Measurements from ENCODE around the gene RGS18. TPM values are rescaled to one million over a fixed set of nuclear protein-coding genes. Genes with fewer than 3 reads are reported as not detected.

The RGS18 gene
- total RNA-seq, 2 donors from 2014 or later, result not detected

DNA sequence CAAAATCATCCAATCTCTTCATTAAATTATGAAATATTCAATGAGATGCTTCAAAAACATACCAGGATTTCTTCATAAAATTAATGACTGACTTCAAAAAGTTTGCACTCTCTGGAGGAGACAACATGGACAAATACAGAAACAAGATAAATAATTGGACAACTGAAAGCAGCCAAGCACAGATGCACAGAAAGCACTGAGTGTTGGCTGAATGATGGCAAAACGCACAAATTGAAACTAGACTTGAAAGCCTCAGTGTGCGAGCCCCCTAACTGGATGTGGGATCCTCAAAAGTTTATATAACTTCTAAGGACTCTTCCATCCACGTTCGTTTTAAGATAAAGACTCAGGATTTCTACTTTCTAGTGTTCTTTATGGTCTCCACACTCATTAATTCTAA lies 27.9 kb downstream of the RGS18 start:
- Mint-ChIP-seq H3K4me3 (no peak overlapping the region), H3K9me3 (no peaks in the 10 kb centered on the region), H3K36me3 (ENCODE audit: low read depth) (no peaks in the 10 kb centered on the region), H3K27me3 (ENCODE audit: insufficient read depth) (no peaks in the 10 kb centered on the region), H3K4me1 (no peaks in the 10 kb centered on the region), H3K27ac (no peak overlapping the region)
- no peak for DNase-seq
- no peaks in the 10 kb centered on the region for H3K27me3 ChIP-seq (ENCODE audit: control insufficient read depth, insufficient read depth, low read length, poor library complexity, severe bottlenecking)
- no peak overlapping the region for H3K4me3 ChIP-seq (ENCODE audit: low read length)
- WGBS, 2 experiments (ENCODE audit: insufficient coverage in 1 of 2, insufficient read length in 1 of 2), result 89 to 90% methylated on average over 2 to 4 of the region's 4 CpGs
- H3K4me1 ChIP-seq (ENCODE audit: control insufficient read depth, insufficient read depth, low read length), result no peaks in the 10 kb centered on the region
- TF ChIP-seq, protein P1, sequence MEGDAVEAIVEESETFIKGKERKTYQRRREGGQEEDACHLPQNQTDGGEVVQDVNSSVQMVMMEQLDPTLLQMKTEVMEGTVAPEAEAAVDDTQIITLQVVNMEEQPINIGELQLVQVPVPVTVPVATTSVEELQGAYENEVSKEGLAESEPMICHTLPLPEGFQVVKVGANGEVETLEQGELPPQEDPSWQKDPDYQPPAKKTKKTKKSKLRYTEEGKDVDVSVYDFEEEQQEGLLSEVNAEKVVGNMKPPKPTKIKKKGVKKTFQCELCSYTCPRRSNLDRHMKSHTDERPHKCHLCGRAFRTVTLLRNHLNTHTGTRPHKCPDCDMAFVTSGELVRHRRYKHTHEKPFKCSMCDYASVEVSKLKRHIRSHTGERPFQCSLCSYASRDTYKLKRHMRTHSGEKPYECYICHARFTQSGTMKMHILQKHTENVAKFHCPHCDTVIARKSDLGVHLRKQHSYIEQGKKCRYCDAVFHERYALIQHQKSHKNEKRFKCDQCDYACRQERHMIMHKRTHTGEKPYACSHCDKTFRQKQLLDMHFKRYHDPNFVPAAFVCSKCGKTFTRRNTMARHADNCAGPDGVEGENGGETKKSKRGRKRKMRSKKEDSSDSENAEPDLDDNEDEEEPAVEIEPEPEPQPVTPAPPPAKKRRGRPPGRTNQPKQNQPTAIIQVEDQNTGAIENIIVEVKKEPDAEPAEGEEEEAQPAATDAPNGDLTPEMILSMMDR (conservative IDR thresholded peaks at IDR 0.05), result no peak
- H3K27ac ChIP-seq (ENCODE audit: low read depth, low read length), result no peak overlapping the region
- no peaks in the 10 kb centered on the region for H3K9me3 ChIP-seq (ENCODE audit: control insufficient read depth, low read length)
- H3K36me3 ChIP-seq (ENCODE audit: control insufficient read depth, insufficient read depth, low read length), result no peaks in the 10 kb centered on the region
- H3K9ac ChIP-seq (ENCODE audit: extremely low read depth, low read length, poor library complexity, severe bottlenecking), result no peak overlapping the region

DNA sequence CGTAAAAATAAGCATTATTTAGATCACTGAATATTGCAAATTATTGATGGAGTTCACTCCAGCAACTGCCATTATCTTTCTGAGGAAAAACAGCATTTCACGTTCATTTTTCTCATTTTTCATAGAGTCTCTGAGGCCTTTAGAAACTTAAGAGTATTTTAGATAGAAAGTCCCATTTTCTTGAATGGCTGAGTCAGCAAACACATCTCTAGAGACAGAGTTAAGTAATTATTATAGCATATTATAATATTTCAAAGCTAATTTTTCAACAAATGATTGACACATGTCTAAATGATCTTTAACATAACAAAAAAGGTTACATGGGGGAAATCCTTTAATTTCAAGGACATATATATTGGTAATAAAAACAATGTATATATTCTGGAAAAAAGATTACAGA lies 31.8 kb downstream of the RGS18 start:
- DNase-seq, result no peak
- Histone ChIP-seq H3K4me1 (ENCODE audit: control insufficient read depth, insufficient read depth, low read length) (no peaks in the 10 kb centered on the region), H3K9me3 (ENCODE audit: control insufficient read depth, low read length) (no peaks in the 10 kb centered on the region), H3K27me3 (ENCODE audit: control insufficient read depth, insufficient read depth, low read length, poor library complexity, severe bottlenecking) (no peaks in the 10 kb centered on the region), H3K4me3 (ENCODE audit: low read length) (no peak overlapping the region), H3K27ac (ENCODE audit: low read depth, low read length) (no peak overlapping the region), H3K9ac (ENCODE audit: extremely low read depth, low read length, poor library complexity, severe bottlenecking) (no peak overlapping the region), H3K36me3 (ENCODE audit: control insufficient read depth, insufficient read depth, low read length) (no peaks in the 10 kb centered on the region)
- Mint-ChIP-seq H3K4me1 (no peaks in the 10 kb centered on the region), H3K4me3 (no peak overlapping the region), H3K9me3 (no peaks in the 10 kb centered on the region), H3K36me3 (ENCODE audit: low read depth) (no peaks in the 10 kb centered on the region), H3K27ac (no peak overlapping the region), H3K27me3 (ENCODE audit: insufficient read depth) (no peaks in the 10 kb centered on the region)
- TF ChIP-seq, protein P1 (conservative IDR thresholded peaks at IDR 0.05), result no peak
- WGBS, 2 experiments (ENCODE audit: insufficient coverage in 1 of 2, insufficient read length in 1 of 2), result 90% methylated on average over 2 of the region's 2 CpGs; no CpG with 5 or more reads in 1 of the 2 experiments

DNA sequence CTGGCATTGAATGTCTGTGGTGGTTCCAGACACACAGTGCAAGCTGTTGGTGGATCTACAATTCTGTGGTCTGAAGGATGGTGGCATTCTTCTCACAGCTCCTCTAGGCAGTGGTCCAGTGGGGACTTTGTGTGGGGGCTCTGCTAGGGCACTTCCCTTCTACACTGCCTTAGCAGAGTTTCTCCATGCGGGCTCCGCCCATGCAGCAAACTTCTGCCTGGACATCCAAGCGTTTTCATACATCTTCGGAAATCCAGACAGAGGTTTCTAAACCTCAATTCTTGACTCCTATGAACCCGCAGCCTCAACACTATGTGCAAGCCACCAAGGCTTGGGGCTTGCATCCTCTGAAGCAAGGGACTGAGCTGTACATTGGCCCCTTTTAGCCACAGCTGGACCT lies 43.0 kb downstream of the RGS18 start:
- TF ChIP-seq, protein P1 (conservative IDR thresholded peaks at IDR 0.05), result no peak
- 95 to 97% methylated on average over 5 of the region's 5 CpGs for WGBS, 2 experiments (ENCODE audit: insufficient coverage in 1 of 2, insufficient read length in 1 of 2)

More for the DNA sequence above, 43.0 kb downstream of the RGS18 start:
- Mint-ChIP-seq H3K36me3 (ENCODE audit: low read depth) (peaks cover 5% of the 10 kb centered on the region), H3K9me3 (peaks cover 34% of the 10 kb centered on the region), H3K4me1 (no peaks in the 10 kb centered on the region), H3K27me3 (ENCODE audit: insufficient read depth) (no peaks in the 10 kb centered on the region), H3K4me3 (no peak overlapping the region), H3K27ac (no peak overlapping the region)
- H3K9ac ChIP-seq (ENCODE audit: extremely low read depth, low read length, poor library complexity, severe bottlenecking), result no peak overlapping the region
- no peak overlapping the region for H3K27ac ChIP-seq (ENCODE audit: low read depth, low read length)
- H3K36me3 ChIP-seq (ENCODE audit: control insufficient read depth, insufficient read depth, low read length), result no peaks in the 10 kb centered on the region
- H3K4me1 ChIP-seq (ENCODE audit: control insufficient read depth, insufficient read depth, low read length), result no peaks in the 10 kb centered on the region
- no peak overlapping the region for H3K4me3 ChIP-seq (ENCODE audit: low read length)
- DNase-seq, result no peak
- no peaks in the 10 kb centered on the region for H3K27me3 ChIP-seq (ENCODE audit: control insufficient read depth, insufficient read depth, low read length, poor library complexity, severe bottlenecking)
- peaks cover 15% of the 10 kb centered on the region for H3K9me3 ChIP-seq (ENCODE audit: control insufficient read depth, low read length)

Data from endodermal cell (in vitro differentiated cells).